Smooth muscle cell of the coronary artery (primary cell): ENCODE results near the gene COPG1. TPM values are rescaled to one million over a fixed set of nuclear protein-coding genes. Genes with fewer than 3 reads are reported as not detected.

ENCODE experiments used
- total RNA-seq: library from RNA; depleted of rRNA; stranded (reverse); fragments of >200 nt; gene quantifications from 2 replicates; pipeline ENCODE4 v1.2.3, GENCODE V29; 2014; ENCODE audit warnings: low replicate concordance

Gene COPG1
- total RNA-seq: 473 and 490 TPM in 2 replicates

GRCh38 chr3:129249284-129250065, at the start of gene COPG1:
Gene COPG1, plus strand, starts transcription at chr3:129249606. Its CDS starts 104 bp downstream, at chr3:129249710.

GRCh38 chr3:129278439-129278965, 29.1 kb downstream of the COPG1 start, which contains the start of gene HMCES:
Gene HMCES, plus strand, starts transcription at chr3:129278870. Its CDS starts 863 bp downstream, at chr3:129279733.

Other genes with a start within 250 kb of the COPG1 start
- gene EFCC1, start 248.3 kb upstream of the COPG1 start, total RNA-seq: under 0.01 TPM in 1 of 2 replicates, not detected in the other
- gene GP9, start 188.8 kb upstream of the COPG1 start, total RNA-seq: not detected in 2 replicates
- 8.3 and 15.2 TPM in 2 replicates for gene RAB43, start 127.8 kb upstream of the COPG1 start, total RNA-seq
- 33.5 and 41.3 TPM in 2 replicates for gene ISY1, start 88.5 kb upstream of the COPG1 start, total RNA-seq
- 198 and 241 TPM in 2 replicates for gene CNBP, start 65.7 kb upstream of the COPG1 start, total RNA-seq
- 9.8 and 19.8 TPM in 2 replicates for gene HMCES, start 29.3 kb downstream of the COPG1 start, total RNA-seq
- 0.08 TPM in 1 of 2 replicates, not detected in the other for gene EFCAB12, start 179.0 kb downstream of the COPG1 start, total RNA-seq
- 23.4 and 30.7 TPM in 2 replicates for gene MBD4, start 190.3 kb downstream of the COPG1 start, total RNA-seq
- 26.4 and 50.1 TPM in 2 replicates for gene IFT122, start 190.6 kb downstream of the COPG1 start, total RNA-seq